GM21526 (cell line): ENCODE measurements around the gene RBM4.

Experiments used
- ATAC-seq: cut with Tn5 transposase; IDR thresholded peaks from one replicate; pipeline ENCODE4 v1.9.1; 2021; ENCODE audit warnings: moderate library complexity; ENCODE audit not compliant: unreplicated experiment, low FRiP score

Gene RBM4

GRCh38 chr11:66687831-66688281, 49.4 kb downstream of the RBM4 start:
- no peak for ATAC-seq

- ATAC-seq: no peak
Observed at GRCh38 chr11:66688561-66689534, 50.3 kb downstream of the RBM4 start.

- no peak for ATAC-seq
Observed at GRCh38 chr11:66689661-66690590, 51.4 kb downstream of the RBM4 start.

- ATAC-seq: no peak
Observed at GRCh38 chr11:66691311-66691980, 52.9 kb downstream of the RBM4 start.

- ATAC-seq: no peak
Observed at GRCh38 chr11:66692446-66692845, 53.9 kb downstream of the RBM4 start.

DNA sequence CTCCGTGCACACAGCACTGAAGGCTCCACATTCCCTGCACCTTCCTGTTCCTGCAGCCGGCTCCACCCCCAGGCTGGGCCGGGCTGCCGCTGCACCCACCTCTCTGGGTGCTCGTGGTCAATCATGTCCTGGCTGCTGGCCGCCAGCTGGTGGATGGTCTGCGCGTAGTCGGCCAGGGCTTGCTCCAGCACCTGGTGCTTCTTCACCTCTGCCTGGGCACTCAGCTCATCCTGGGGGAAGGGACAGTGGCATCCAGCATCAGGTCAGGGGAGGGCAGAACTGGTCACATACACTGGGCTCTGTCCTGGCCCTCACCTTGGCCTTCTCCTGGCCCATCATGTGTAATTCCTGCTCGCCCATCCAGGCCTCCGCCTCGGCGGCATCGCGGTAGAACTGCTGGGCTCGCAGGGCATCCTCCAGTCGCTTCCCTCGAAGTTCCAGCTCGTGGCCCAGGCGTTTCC, 54.4 kb downstream of the RBM4 start:
- no peak for ATAC-seq

GRCh38 chr11:66693356-66694055, 55.0 kb downstream of the RBM4 start:
- ATAC-seq: no peak

GRCh38 chr11:66694056-66694410, 55.5 kb downstream of the RBM4 start:
- ATAC-seq: no peak

GRCh38 chr11:66694732-66695207, 56.3 kb downstream of the RBM4 start:
- no peak for ATAC-seq
